Effector memory CD4-positive, alpha-beta T cell (primary cell): Measurements from ENCODE around the gene PDZRN4.

ENCODE experiments used
- DNase-seq, 3 donors: peaks; one replicate each; pipeline ENCODE4 v3.0.0-alpha.2; 2020
- H3K27ac ChIP-seq: 2 replicates; pipeline ENCODE4 v1.7.0; 2013; ENCODE audit warnings: mild to moderate bottlenecking, low read length, moderate library complexity; ENCODE audit not compliant: insufficient read depth, poor library complexity, severe bottlenecking
- H3K27me3 ChIP-seq: replicated peaks from 2 replicates; pipeline ENCODE4 v1.7.0; 2013; ENCODE audit warnings: mild to moderate bottlenecking, low read length; ENCODE audit not compliant: insufficient read depth, control insufficient read depth, poor library complexity, severe bottlenecking
- H3K36me3 ChIP-seq: 2 replicates; pipeline ENCODE4 v1.7.0; 2013; ENCODE audit warnings: mild to moderate bottlenecking, low read length, moderate library complexity; ENCODE audit not compliant: control insufficient read depth, insufficient read depth
- H3K4me1 ChIP-seq: 2 replicates; pipeline ENCODE4 v1.7.0; 2013; ENCODE audit warnings: low read length, mild to moderate bottlenecking; ENCODE audit not compliant: control insufficient read depth, insufficient read depth, poor library complexity, severe bottlenecking
- H3K4me3 ChIP-seq: 2 replicates; pipeline ENCODE4 v1.7.0; 2013; ENCODE audit warnings: low read length, low read depth, mild to moderate bottlenecking; ENCODE audit not compliant: insufficient read depth, poor library complexity, severe bottlenecking
- H3K9me3 ChIP-seq: 2 replicates; pipeline ENCODE4 v1.7.0; 2013; ENCODE audit warnings: mild to moderate bottlenecking, low read length, moderate library complexity; ENCODE audit not compliant: control insufficient read depth

PDZRN4 gene

GRCh38 chr12:41556176-41556575 is 368.1 kb downstream of the PDZRN4 start:
- H3K9me3 ChIP-seq = no peaks in the 10 kb centered on the region
- no peaks in the 10 kb centered on the region for H3K36me3 ChIP-seq
- H3K4me3 ChIP-seq = no peak overlapping the region
- H3K27me3 ChIP-seq = peaks cover 2% of the 10 kb centered on the region
- DNase-seq = no peak
- no peak overlapping the region for H3K27ac ChIP-seq
- H3K4me1 ChIP-seq = no peaks in the 10 kb centered on the region

- Histone ChIP-seq H3K4me1 (no peaks in the 10 kb centered on the region), H3K9me3 (no peaks in the 10 kb centered on the region), H3K36me3 (no peaks in the 10 kb centered on the region), H3K27ac (no peak overlapping the region), H3K27me3 (no peaks in the 10 kb centered on the region), H3K4me3 (no peak overlapping the region)
- DNase-seq = no peak
Measured at GRCh38 chr12:41557344-41557743, 369.2 kb downstream of the PDZRN4 start.

- DNase-seq = no peak
- Histone ChIP-seq H3K4me1 (no peaks in the 10 kb centered on the region), H3K36me3 (no peaks in the 10 kb centered on the region), H3K27me3 (no peaks in the 10 kb centered on the region), H3K9me3 (no peaks in the 10 kb centered on the region), H3K27ac (no peak overlapping the region), H3K4me3 (no peak overlapping the region)
Measured at GRCh38 chr12:41558671-41559070, 370.6 kb downstream of the PDZRN4 start.

- Histone ChIP-seq H3K27me3 (no peaks in the 10 kb centered on the region), H3K27ac (no peak overlapping the region), H3K4me3 (no peak overlapping the region), H3K4me1 (no peaks in the 10 kb centered on the region), H3K36me3 (no peaks in the 10 kb centered on the region), H3K9me3 (no peaks in the 10 kb centered on the region)
- no peak for DNase-seq
Measured at GRCh38 chr12:41563051-41563450, 374.9 kb downstream of the PDZRN4 start.

- no peaks in the 10 kb centered on the region for H3K4me1 ChIP-seq
Measured at GRCh38 chr12:41564816-41565215, 376.7 kb downstream of the PDZRN4 start.

GRCh38 chr12:41566703-41567102 is 378.6 kb downstream of the PDZRN4 start:
- Histone ChIP-seq H3K36me3 (no peaks in the 10 kb centered on the region), H3K9me3 (no peaks in the 10 kb centered on the region), H3K27ac (no peak overlapping the region), H3K27me3 (no peaks in the 10 kb centered on the region), H3K4me1 (no peaks in the 10 kb centered on the region), H3K4me3 (no peak overlapping the region)
- DNase-seq = no peak

More at GRCh38 chr12:41564816-41565215, 376.7 kb downstream of the PDZRN4 start:
- no peaks in the 10 kb centered on the region for H3K36me3 ChIP-seq
- H3K4me3 ChIP-seq = no peak overlapping the region
- H3K9me3 ChIP-seq = no peaks in the 10 kb centered on the region
- no peak for DNase-seq
- H3K27ac ChIP-seq = no peak overlapping the region
- no peaks in the 10 kb centered on the region for H3K27me3 ChIP-seq

GRCh38 chr12:41573445-41573844 is 385.3 kb downstream of the PDZRN4 start:
- H3K4me1 ChIP-seq = no peaks in the 10 kb centered on the region
- no peaks in the 10 kb centered on the region for H3K9me3 ChIP-seq
- H3K36me3 ChIP-seq = no peaks in the 10 kb centered on the region
- no peak overlapping the region for H3K27ac ChIP-seq
- DNase-seq = no peak
- H3K27me3 ChIP-seq = no peaks in the 10 kb centered on the region
- no peak overlapping the region for H3K4me3 ChIP-seq

- no peaks in the 10 kb centered on the region for H3K36me3 ChIP-seq
- no peaks in the 10 kb centered on the region for H3K4me1 ChIP-seq
- H3K27me3 ChIP-seq = no peaks in the 10 kb centered on the region
- no peak overlapping the region for H3K27ac ChIP-seq
- H3K4me3 ChIP-seq = no peak overlapping the region
- H3K9me3 ChIP-seq = no peaks in the 10 kb centered on the region
- no peak for DNase-seq
Measured at GRCh38 chr12:41576925-41577324, 388.8 kb downstream of the PDZRN4 start.

GRCh38 chr12:41577995-41578394 is 389.9 kb downstream of the PDZRN4 start:
- H3K27me3 ChIP-seq = no peaks in the 10 kb centered on the region
- H3K9me3 ChIP-seq = no peaks in the 10 kb centered on the region
- no peak for DNase-seq
- H3K4me1 ChIP-seq = no peaks in the 10 kb centered on the region
- H3K4me3 ChIP-seq = no peak overlapping the region
- no peak overlapping the region for H3K27ac ChIP-seq
- H3K36me3 ChIP-seq = no peaks in the 10 kb centered on the region

GRCh38 chr12:41585784-41586183 is 397.7 kb downstream of the PDZRN4 start:
- Histone ChIP-seq H3K9me3 (no peaks in the 10 kb centered on the region), H3K4me3 (no peak overlapping the region), H3K4me1 (no peaks in the 10 kb centered on the region), H3K36me3 (no peaks in the 10 kb centered on the region), H3K27me3 (no peaks in the 10 kb centered on the region), H3K27ac (no peak overlapping the region)
- DNase-seq = no peak

GRCh38 chr12:41587574-41587973 is 399.5 kb downstream of the PDZRN4 start:
- no peaks in the 10 kb centered on the region for H3K27me3 ChIP-seq
- H3K27ac ChIP-seq = no peak overlapping the region
- no peak overlapping the region for H3K4me3 ChIP-seq
- H3K9me3 ChIP-seq = no peaks in the 10 kb centered on the region
- DNase-seq = no peak
- H3K36me3 ChIP-seq = no peaks in the 10 kb centered on the region
- H3K4me1 ChIP-seq = no peaks in the 10 kb centered on the region
